ENCODE results near the gene BATF3.

DNA sequence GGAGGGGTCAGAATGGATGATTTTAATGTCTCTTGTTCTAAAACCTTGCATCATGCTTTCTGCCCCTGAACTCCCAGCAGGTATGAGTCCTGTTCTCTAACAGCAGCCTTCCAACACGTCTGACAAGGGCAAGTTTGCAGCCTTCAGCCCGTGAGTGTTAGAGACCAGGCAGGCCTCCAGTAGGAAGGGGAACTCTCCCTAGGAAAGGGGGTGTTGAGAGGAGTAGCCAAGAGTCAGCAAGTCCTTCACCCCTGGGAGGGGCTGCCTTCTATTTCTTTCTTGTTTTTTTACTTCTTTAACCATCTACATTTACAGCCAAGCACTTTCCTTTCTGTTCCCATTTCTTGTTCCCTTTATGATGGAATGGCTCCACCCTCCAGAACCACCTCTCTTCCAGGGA lies 14.2 kb downstream of the BATF3 start:
- TF ChIP-seq, protein P1, sequence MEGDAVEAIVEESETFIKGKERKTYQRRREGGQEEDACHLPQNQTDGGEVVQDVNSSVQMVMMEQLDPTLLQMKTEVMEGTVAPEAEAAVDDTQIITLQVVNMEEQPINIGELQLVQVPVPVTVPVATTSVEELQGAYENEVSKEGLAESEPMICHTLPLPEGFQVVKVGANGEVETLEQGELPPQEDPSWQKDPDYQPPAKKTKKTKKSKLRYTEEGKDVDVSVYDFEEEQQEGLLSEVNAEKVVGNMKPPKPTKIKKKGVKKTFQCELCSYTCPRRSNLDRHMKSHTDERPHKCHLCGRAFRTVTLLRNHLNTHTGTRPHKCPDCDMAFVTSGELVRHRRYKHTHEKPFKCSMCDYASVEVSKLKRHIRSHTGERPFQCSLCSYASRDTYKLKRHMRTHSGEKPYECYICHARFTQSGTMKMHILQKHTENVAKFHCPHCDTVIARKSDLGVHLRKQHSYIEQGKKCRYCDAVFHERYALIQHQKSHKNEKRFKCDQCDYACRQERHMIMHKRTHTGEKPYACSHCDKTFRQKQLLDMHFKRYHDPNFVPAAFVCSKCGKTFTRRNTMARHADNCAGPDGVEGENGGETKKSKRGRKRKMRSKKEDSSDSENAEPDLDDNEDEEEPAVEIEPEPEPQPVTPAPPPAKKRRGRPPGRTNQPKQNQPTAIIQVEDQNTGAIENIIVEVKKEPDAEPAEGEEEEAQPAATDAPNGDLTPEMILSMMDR (IDR thresholded peaks at IDR 0.05): no peak
- TF ChIP-seq POLR2A (IDR thresholded peaks at IDR 0.05) (no peak), POLR2AphosphoS5 (IDR thresholded peaks at IDR 0.05) (no peak)

All from breast epithelium (tissue), 3 donors.